ENCODE data around the gene P2RX7. TPM values are rescaled to one million over a fixed set of nuclear protein-coding genes. Genes with fewer than 3 reads are reported as not detected.

The P2RX7 gene
- total RNA-seq, 1 donor from 2014 or later: not detected

DNA sequence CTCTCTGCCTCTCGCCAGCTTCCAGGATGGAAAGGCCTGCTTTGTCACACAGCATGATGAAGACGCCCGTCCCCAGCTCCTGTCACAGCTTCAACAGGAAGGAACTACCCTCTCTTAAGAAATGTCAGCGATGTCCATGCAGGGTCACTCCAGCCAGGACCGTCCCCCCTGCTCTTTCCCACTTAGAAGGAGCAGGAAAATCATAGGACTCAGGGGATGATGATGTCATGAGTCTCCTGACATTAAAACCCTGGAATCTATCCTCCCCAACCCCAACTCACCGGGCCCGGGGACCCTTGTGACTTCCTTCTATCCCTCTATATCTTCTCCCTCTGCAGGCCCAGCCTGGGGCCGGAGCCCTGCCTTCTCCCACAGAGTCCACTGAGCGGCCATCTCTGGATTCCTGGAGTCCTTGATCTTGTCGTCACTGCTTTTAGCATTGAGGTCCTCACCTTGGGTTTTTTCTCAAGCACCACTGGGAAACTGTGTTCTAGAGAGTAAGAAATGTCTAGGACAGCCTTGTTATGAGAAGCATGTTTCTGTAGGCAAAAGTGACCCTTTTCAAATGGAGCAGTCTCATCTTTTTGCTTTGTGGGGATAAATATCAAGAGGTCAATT is 42.8 kb upstream of the P2RX7 start:
- Mint-ChIP-seq H3K9me3 (ENCODE audit: unreplicated experiment) (peaks cover 3% of the 10 kb centered on the region), H3K4me3 (ENCODE audit: unreplicated experiment) (no peak overlapping the region), H3K36me3 (ENCODE audit: unreplicated experiment) (no peaks in the 10 kb centered on the region), H3K27me3 (ENCODE audit: unreplicated experiment) (peaks cover 3% of the 10 kb centered on the region), H3K27ac (ENCODE audit: unreplicated experiment) (no peak overlapping the region), H3K4me1 (ENCODE audit: low read depth, unreplicated experiment) (no peaks in the 10 kb centered on the region)
- no peak for DNase-seq
- TF ChIP-seq, protein P1, sequence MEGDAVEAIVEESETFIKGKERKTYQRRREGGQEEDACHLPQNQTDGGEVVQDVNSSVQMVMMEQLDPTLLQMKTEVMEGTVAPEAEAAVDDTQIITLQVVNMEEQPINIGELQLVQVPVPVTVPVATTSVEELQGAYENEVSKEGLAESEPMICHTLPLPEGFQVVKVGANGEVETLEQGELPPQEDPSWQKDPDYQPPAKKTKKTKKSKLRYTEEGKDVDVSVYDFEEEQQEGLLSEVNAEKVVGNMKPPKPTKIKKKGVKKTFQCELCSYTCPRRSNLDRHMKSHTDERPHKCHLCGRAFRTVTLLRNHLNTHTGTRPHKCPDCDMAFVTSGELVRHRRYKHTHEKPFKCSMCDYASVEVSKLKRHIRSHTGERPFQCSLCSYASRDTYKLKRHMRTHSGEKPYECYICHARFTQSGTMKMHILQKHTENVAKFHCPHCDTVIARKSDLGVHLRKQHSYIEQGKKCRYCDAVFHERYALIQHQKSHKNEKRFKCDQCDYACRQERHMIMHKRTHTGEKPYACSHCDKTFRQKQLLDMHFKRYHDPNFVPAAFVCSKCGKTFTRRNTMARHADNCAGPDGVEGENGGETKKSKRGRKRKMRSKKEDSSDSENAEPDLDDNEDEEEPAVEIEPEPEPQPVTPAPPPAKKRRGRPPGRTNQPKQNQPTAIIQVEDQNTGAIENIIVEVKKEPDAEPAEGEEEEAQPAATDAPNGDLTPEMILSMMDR (IDR thresholded peaks at IDR 0.05; ENCODE audit: partially characterized antibody, unreplicated experiment): no peak

DNA sequence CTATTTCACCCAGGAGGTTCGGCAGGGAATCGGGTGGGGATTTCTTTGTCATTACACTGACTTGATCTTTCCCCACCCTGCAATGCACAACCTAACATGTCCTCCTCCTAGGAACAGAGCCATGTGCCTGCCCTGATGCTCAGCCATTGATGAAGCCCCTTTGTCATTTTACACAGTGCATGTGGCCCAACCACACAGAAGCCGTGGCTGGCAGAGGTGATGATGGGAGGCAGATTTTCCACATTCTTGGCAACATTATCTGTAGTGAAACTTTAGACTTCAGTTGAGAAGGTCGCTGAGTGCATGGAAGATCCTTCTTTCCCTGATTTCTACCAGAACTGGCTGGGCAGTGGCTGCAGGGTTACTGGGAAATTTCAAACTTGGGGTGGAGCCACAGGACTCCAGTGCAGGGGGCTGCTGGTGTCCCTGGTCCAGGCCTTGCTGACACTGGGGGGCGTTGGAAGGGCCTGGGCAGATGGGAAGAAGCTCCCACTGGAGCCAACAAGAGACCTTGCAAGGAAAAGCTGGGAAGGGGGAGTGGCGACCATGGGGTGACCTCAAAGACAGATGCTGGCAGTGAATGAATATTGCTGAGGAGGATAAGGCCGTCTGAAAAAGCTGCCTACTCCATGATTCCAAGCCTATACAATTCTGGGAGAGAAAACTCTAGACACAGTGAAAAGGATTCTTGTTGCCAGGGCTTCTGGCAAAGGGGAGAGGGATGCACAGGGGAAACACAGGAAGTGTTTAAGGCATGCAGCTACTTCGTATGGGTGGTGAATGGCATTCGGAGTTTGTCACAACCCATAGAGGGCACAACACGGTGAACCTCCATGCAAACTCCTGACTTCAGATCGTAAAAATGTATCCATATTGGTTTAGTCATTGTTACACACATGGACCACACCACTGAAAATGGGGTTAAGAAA is 41.8 kb upstream of the P2RX7 start:
- TF ChIP-seq, protein P1 (IDR thresholded peaks at IDR 0.05; ENCODE audit: partially characterized antibody, unreplicated experiment): no peak
- H3K27me3 Mint-ChIP-seq (ENCODE audit: unreplicated experiment): peaks cover 9% of the 10 kb centered on the region
- DNase-seq: no peak
- no peaks in the 10 kb centered on the region for H3K9me3 Mint-ChIP-seq (ENCODE audit: unreplicated experiment)
- H3K27ac Mint-ChIP-seq (ENCODE audit: unreplicated experiment): no peak overlapping the region
- H3K4me3 Mint-ChIP-seq (ENCODE audit: unreplicated experiment): no peak overlapping the region
- H3K4me1 Mint-ChIP-seq (ENCODE audit: low read depth, unreplicated experiment): no peaks in the 10 kb centered on the region
- no peaks in the 10 kb centered on the region for H3K36me3 Mint-ChIP-seq (ENCODE audit: unreplicated experiment)

DNA sequence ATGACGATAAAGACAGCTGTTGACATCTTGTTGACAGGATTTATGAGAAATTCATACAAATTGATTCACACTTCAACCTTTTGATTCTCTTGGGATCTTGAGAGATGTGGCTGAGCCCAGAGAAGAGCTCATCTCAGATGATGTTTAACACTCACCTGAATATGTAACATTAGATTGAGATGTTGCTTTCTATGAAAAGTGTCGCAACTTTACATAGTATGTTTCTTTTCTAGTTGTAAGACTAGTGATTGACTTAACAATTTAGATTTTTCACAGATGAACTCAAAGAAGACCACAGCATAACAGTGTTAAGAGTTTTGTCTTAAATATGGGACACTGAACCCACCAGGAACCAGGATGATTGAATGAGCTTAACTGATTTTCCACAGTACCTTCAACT is 40.6 kb upstream of the P2RX7 start:
- Mint-ChIP-seq H3K27ac (ENCODE audit: unreplicated experiment) (no peak overlapping the region), H3K4me1 (ENCODE audit: low read depth, unreplicated experiment) (no peaks in the 10 kb centered on the region), H3K36me3 (ENCODE audit: unreplicated experiment) (no peaks in the 10 kb centered on the region), H3K4me3 (ENCODE audit: unreplicated experiment) (no peak overlapping the region), H3K27me3 (ENCODE audit: unreplicated experiment) (peaks cover 9% of the 10 kb centered on the region), H3K9me3 (ENCODE audit: unreplicated experiment) (no peaks in the 10 kb centered on the region)
- no peak for DNase-seq
- TF ChIP-seq, protein P1 (IDR thresholded peaks at IDR 0.05; ENCODE audit: partially characterized antibody, unreplicated experiment): no peak

DNA sequence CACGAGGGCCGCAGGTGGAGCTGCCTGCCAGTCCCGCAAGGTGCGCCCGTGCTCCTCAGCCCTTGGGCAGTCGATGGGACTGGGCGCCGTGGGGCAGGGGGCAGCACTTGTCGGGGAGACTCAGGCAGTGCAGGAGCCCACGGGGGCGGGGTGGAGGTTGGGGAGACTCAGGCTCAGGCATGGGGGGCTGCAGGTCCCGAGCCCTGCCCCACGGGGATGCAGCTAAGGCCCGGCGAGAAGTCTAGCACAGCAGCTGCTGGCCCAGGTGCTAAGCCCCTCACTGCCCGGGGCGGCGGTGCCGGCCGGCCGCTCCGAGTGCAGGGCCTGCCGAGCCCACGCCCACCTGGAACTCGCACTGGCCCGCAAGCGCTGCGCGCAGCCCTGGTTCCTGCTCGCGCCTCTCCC is 39.2 kb upstream of the P2RX7 start:
- Mint-ChIP-seq H3K4me3 (ENCODE audit: unreplicated experiment) (no peak overlapping the region), H3K27ac (ENCODE audit: unreplicated experiment) (no peak overlapping the region), H3K36me3 (ENCODE audit: unreplicated experiment) (no peaks in the 10 kb centered on the region), H3K9me3 (ENCODE audit: unreplicated experiment) (no peaks in the 10 kb centered on the region), H3K27me3 (ENCODE audit: unreplicated experiment) (peaks cover 9% of the 10 kb centered on the region), H3K4me1 (ENCODE audit: low read depth, unreplicated experiment) (no peaks in the 10 kb centered on the region)
- TF ChIP-seq, protein P1 (IDR thresholded peaks at IDR 0.05; ENCODE audit: partially characterized antibody, unreplicated experiment): no peak
- no peak for DNase-seq
